H4 (cell line): Measurements from ENCODE around the gene ACSF3. TPM values are rescaled to one million over a fixed set of nuclear protein-coding genes. Genes with fewer than 3 reads are reported as not detected.
A peak's percentile ranks its signal among the peaks of the same experiment; 100 is the strongest.

ENCODE experiments used
- DNase-seq: peaks from one replicate; pipeline ENCODE4 v3.0.0-alpha.2; 2015; ENCODE audit warnings: low spot score
- total RNA-seq: library from RNA; depleted of rRNA; stranded (reverse); fragments of >200 nt; shearing (Covaris generic); gene quantifications from 2 replicates; pipeline ENCODE4 v1.2.3, GENCODE V29; 2014; rRNA removed

Gene ACSF3
- total RNA-seq, 1 experiment from 2014 or later = 25.9 TPM

DNA sequence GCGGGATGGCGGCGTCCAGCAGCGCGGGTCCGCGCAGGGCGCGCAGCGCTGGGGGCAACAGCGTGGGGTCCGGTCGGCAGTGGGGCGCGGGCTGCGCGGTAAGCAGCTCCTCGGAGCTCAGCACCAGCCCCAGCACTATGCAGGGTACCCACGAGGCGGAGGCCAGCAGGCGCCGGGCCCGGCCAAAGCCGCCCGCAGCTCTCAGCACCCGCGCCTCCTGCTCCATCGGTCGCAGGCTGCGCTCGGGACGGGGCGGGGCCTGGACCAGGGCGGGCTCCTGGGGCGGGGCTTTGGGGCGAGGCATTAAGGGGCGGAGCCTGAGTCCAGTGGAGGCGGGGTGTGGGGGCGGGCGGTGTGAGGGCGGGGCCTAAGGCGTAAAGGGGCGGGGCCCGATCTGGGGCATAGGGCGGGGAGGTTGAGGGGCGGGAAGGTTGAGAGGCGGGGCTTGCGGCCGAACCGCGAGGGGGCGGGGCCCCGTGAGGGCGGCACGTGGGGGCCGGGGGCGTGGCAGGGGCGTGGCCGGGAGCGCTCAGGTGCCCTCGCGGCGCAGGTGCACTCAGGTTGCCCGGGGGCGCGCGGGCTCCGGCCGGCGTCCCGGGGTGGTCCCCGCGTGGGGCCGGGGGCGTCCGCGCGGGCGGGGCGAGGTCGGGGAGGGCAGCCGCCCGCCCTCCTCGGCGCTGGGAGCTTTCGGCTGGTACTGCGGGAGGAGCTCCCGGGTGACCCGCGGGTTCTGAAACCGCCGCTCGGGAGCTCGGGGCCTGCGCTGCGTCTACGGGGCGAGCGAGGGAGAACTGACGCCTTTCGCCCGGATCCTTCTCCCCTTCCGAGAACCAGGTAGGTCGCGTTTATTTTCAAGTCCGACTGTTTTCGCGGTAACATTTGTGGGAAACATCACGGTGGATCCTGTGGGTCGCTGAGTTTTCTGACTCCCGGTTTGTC is 108.1 kb downstream of the ACSF3 start:
- no peak for DNase-seq

- peak; percentile 3 for DNase-seq
Measured at GRCh38 chr16:89202422-89203215, 109.0 kb downstream of the ACSF3 start.

Other genes starting within 250 kb of the ACSF3 start
- gene GALNS, start 236.9 kb upstream of the ACSF3 start, total RNA-seq = 18.2 and 22.7 TPM in 2 replicates
- gene TRAPPC2L, start 236.7 kb upstream of the ACSF3 start, total RNA-seq = 50.7 and 54.2 TPM in 2 replicates
- gene PABPN1L, start 227.2 kb upstream of the ACSF3 start, total RNA-seq = not detected in 2 replicates
- not detected in 2 replicates for gene CBFA2T3, start 116.6 kb upstream of the ACSF3 start, total RNA-seq
- 0.17 TPM in 1 of 2 replicates, not detected in the other for gene CDH15, start 77.9 kb downstream of the ACSF3 start, total RNA-seq
- not detected in 2 replicates for gene SLC22A31, start 106.7 kb downstream of the ACSF3 start, total RNA-seq
- gene ZNF778, start 123.9 kb downstream of the ACSF3 start, total RNA-seq = 2.6 and 11.0 TPM in 2 replicates